Suprapubic skin (tissue), 4 donors: Measurements from ENCODE around the gene PRDM4. TPM values are rescaled to one million over a fixed set of nuclear protein-coding genes. Genes with fewer than 3 reads are reported as not detected.
"Not testable (repeated sequence)": the region's sequence is repeated elsewhere in the genome, so short reads cannot be mapped to it uniquely, and the experiment has no call there.

Experiments
- DNase-seq, 2 donors: peaks; one replicate each; pipeline ENCODE4 v3.0.0-alpha.2; 2019; ENCODE audit warnings: low spot score in 2 of 2
- H3K27ac ChIP-seq: fragments of 200-600 bp; sonication (generic); one replicate; pipeline ENCODE4 v1.5.1; 2019
- H3K27me3 ChIP-seq: fragments of 200-600 bp; sonication (generic); one replicate; pipeline ENCODE4 v1.5.1; 2019
- H3K36me3 ChIP-seq: fragments of 200-600 bp; sonication (generic); one replicate; pipeline ENCODE4 v1.5.1; 2019
- H3K4me1 ChIP-seq: fragments of 200-600 bp; sonication (generic); one replicate; pipeline ENCODE4 v1.5.1; 2019
- H3K4me3 ChIP-seq: fragments of 200-600 bp; sonication (generic); one replicate; pipeline ENCODE4 v1.5.1; 2019; ENCODE audit warnings: mild to moderate bottlenecking
- H3K9me3 ChIP-seq: fragments of 200-600 bp; sonication (generic); one replicate; pipeline ENCODE4 v1.5.1; 2019
- EP300 ChIP-seq: sonication (generic); formaldehyde crosslinking; IDR thresholded peaks from one replicate; pipeline ENCODE4 v1.6.1; 2017; ENCODE audit warnings: antibody characterized with exemption
- POLR2A ChIP-seq, 2 donors: fragments of 450-650 bp; IDR thresholded peaks; one replicate each; pipeline ENCODE4 v1.6.1; 2017; ENCODE audit warnings: antibody characterized with exemption in 2 of 2, mild to moderate bottlenecking in 2 of 2, moderate library complexity in 2 of 2
- POLR2AphosphoS5 ChIP-seq, 3 donors: sonication (generic); formaldehyde crosslinking; IDR thresholded peaks; one replicate each; pipeline ENCODE4 v1.6.1; 2017; ENCODE audit warnings: antibody characterized with exemption in 3 of 3
- WGBS: methylation state at CpG from one replicate; pipeline ENCODE4 v1.1.5; 2018; 5-methylcytosine and 5-hydroxymethylcytosine counted together
- total RNA-seq, 4 donors: library from RNA; depleted of rRNA; stranded (reverse); fragments of >200 nt; gene quantifications; one replicate each; pipeline ENCODE4 v1.1.0, GENCODE V29; 2016
- TF ChIP-seq, protein P1 (sequence below), 2 donors: fragments of 200-600 bp in 1 of 2; fragments of 450-650 bp in 1 of 2; sonication (generic) in 1 of 2; IDR thresholded peaks; one replicate each; pipeline ENCODE4 v1.5.1; 2016 to 2019; ENCODE audit warnings: antibody characterized with exemption in 2 of 2, mild to moderate bottlenecking in 1 of 2, moderate library complexity in 1 of 2

Gene PRDM4
- total RNA-seq, 4 donors from 2014 or later = 21.4 to 43.5 (median 26.9) TPM

DNA sequence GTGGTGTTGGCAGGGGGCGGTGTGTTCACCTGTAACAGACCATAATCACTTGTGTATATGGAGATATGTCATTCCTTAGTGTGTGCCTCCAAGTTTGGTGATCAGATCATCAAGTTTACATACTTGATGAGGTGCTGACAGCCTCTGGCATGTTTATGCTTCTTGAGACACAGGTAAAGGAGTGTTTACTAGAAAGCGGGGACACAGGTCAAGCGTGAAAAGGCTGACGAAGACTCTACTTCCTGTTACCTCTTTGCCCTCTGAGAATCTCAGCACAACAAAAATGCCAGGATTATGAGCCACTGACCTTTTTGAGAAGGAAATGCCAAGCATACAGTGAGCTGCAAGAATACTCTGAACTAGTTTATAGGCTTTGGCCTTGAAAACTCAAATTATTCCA lies 29.6 kb downstream of the PRDM4 start:
- no peak for DNase-seq
- Histone ChIP-seq H3K4me3 (no peak overlapping the region), H3K27ac (no peak overlapping the region), H3K4me1 (no peaks in the 10 kb centered on the region), H3K36me3 (peaks cover 41% of the 10 kb centered on the region), H3K27me3 (no peaks in the 10 kb centered on the region), H3K9me3 (no peaks in the 10 kb centered on the region)
- no peak for TF ChIP-seq EP300
- TF ChIP-seq, protein P1, sequence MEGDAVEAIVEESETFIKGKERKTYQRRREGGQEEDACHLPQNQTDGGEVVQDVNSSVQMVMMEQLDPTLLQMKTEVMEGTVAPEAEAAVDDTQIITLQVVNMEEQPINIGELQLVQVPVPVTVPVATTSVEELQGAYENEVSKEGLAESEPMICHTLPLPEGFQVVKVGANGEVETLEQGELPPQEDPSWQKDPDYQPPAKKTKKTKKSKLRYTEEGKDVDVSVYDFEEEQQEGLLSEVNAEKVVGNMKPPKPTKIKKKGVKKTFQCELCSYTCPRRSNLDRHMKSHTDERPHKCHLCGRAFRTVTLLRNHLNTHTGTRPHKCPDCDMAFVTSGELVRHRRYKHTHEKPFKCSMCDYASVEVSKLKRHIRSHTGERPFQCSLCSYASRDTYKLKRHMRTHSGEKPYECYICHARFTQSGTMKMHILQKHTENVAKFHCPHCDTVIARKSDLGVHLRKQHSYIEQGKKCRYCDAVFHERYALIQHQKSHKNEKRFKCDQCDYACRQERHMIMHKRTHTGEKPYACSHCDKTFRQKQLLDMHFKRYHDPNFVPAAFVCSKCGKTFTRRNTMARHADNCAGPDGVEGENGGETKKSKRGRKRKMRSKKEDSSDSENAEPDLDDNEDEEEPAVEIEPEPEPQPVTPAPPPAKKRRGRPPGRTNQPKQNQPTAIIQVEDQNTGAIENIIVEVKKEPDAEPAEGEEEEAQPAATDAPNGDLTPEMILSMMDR (IDR thresholded peaks at IDR 0.05) = no peak
- TF ChIP-seq POLR2A (IDR thresholded peaks at IDR 0.05) = no peak
- no peak for TF ChIP-seq POLR2AphosphoS5 (IDR thresholded peaks at IDR 0.05)
- WGBS = 83% methylated on average over 4 of the region's 4 CpGs

- no peak for TF ChIP-seq POLR2AphosphoS5 (IDR thresholded peaks at IDR 0.05)
- no peaks in the 10 kb centered on the region for H3K9me3 ChIP-seq
- no peaks in the 10 kb centered on the region for H3K27me3 ChIP-seq
- H3K4me1 ChIP-seq = no peaks in the 10 kb centered on the region
- no peak for DNase-seq
- WGBS = 71% methylated on average over 4 of the region's 4 CpGs
- no peak overlapping the region for H3K4me3 ChIP-seq
- H3K36me3 ChIP-seq = peaks cover 35% of the 10 kb centered on the region
- H3K27ac ChIP-seq = no peak overlapping the region
Observed at GRCh38 chr12:107730618-107731341, 30.2 kb downstream of the PRDM4 start.

GRCh38 chr12:107727742-107728141 lies 33.2 kb downstream of the PRDM4 start:
- H3K36me3 ChIP-seq, H3K4me1 ChIP-seq, H3K27ac ChIP-seq, DNase-seq, H3K9me3 ChIP-seq, H3K27me3 ChIP-seq, H3K4me3 ChIP-seq: not testable (repeated sequence)
- WGBS = no CpG with 5 or more reads among the region's 1 CpG

- H3K36me3 ChIP-seq, H3K4me1 ChIP-seq, H3K9me3 ChIP-seq, H3K27ac ChIP-seq, H3K27me3 ChIP-seq, H3K4me3 ChIP-seq, DNase-seq: not testable (repeated sequence)
- 48% methylated on average over 1 of the region's 1 CpG for WGBS
Observed at GRCh38 chr12:107727327-107727726, 33.6 kb downstream of the PRDM4 start.

GRCh38 chr12:107718606-107719005 lies 42.3 kb downstream of the PRDM4 start:
- no peaks in the 10 kb centered on the region for H3K4me1 ChIP-seq
- no peaks in the 10 kb centered on the region for H3K27me3 ChIP-seq
- 90% methylated on average over 1 of the region's 1 CpG for WGBS
- no peaks in the 10 kb centered on the region for H3K9me3 ChIP-seq
- TF ChIP-seq EP300 = no peak
- H3K4me3 ChIP-seq = no peak overlapping the region
- H3K36me3 ChIP-seq = peaks cover 19% of the 10 kb centered on the region
- H3K27ac ChIP-seq = no peak overlapping the region
- no peak for DNase-seq

- no peaks in the 10 kb centered on the region for H3K27me3 ChIP-seq
- no peak for DNase-seq
- no peak for TF ChIP-seq POLR2A (IDR thresholded peaks at IDR 0.05)
- no peak for TF ChIP-seq EP300
- TF ChIP-seq POLR2AphosphoS5 (IDR thresholded peaks at IDR 0.05) = no peak
- TF ChIP-seq, protein P1 (IDR thresholded peaks at IDR 0.05) = no peak
- H3K9me3 ChIP-seq = no peaks in the 10 kb centered on the region
- H3K27ac ChIP-seq = no peak overlapping the region
- no peak overlapping the region for H3K4me3 ChIP-seq
- H3K36me3 ChIP-seq = peaks cover 47% of the 10 kb centered on the region
- H3K4me1 ChIP-seq = no peaks in the 10 kb centered on the region
Observed at GRCh38 chr12:107715780-107716179, 45.2 kb downstream of the PRDM4 start.

GRCh38 chr12:107705522-107705921 lies 55.4 kb downstream of the PRDM4 start:
- 95% methylated on average over 5 of the region's 5 CpGs for WGBS
- H3K27ac ChIP-seq, H3K4me3 ChIP-seq, DNase-seq, H3K9me3 ChIP-seq, H3K4me1 ChIP-seq, H3K27me3 ChIP-seq: not testable (repeated sequence)
- peaks cover 82% of the 10 kb centered on the region for H3K36me3 ChIP-seq

- Histone ChIP-seq H3K9me3 (no peaks in the 10 kb centered on the region), H3K36me3 (peaks cover 82% of the 10 kb centered on the region), H3K27ac (no peak overlapping the region), H3K4me3 (no peak overlapping the region), H3K4me1 (no peaks in the 10 kb centered on the region), H3K27me3 (no peaks in the 10 kb centered on the region)
- TF ChIP-seq EP300 (no peak), POLR2AphosphoS5 (IDR thresholded peaks at IDR 0.05) (no peak), POLR2A (IDR thresholded peaks at IDR 0.05) (no peak)
- TF ChIP-seq, protein P1 (IDR thresholded peaks at IDR 0.05) = no peak
- DNase-seq = no peak
- WGBS = 91% methylated on average over 5 of the region's 5 CpGs
Observed at GRCh38 chr12:107704041-107704440, 56.9 kb downstream of the PRDM4 start.
